GM10248 (cell line): ENCODE data around the gene SUMO3.

Experiments
- CTCF ChIA-PET: fragments of 300-600 bp; sonication (Branson Sonifier 250); formaldehyde crosslinking; extraction: SDS; loops from one replicate; lab custom pipeline; 2021; ENCODE audit warnings: antibody characterized with exemption; lab: Yijun Ruan, JAX
- POLR2A ChIA-PET: fragments of 350-650 bp; sonication (Branson Sonifier 250); formaldehyde crosslinking; extraction: SDS; loops from one replicate; lab custom pipeline; 2020; ENCODE audit warnings: antibody characterized with exemption; lab: Yijun Ruan, JAX
- DNase-seq: peaks from one replicate; pipeline ENCODE4 v3.0.0; 2012; ENCODE audit errors: extremely low spot score
- CTCF ChIP-seq: IDR thresholded peaks from 2 replicates; pipeline ENCODE4 v1.5.1; 2012; ENCODE audit warnings: mild to moderate bottlenecking, low read depth; ENCODE audit errors: extremely low read depth, missing control alignments, control extremely low read depth

The SUMO3 gene

DNA sequence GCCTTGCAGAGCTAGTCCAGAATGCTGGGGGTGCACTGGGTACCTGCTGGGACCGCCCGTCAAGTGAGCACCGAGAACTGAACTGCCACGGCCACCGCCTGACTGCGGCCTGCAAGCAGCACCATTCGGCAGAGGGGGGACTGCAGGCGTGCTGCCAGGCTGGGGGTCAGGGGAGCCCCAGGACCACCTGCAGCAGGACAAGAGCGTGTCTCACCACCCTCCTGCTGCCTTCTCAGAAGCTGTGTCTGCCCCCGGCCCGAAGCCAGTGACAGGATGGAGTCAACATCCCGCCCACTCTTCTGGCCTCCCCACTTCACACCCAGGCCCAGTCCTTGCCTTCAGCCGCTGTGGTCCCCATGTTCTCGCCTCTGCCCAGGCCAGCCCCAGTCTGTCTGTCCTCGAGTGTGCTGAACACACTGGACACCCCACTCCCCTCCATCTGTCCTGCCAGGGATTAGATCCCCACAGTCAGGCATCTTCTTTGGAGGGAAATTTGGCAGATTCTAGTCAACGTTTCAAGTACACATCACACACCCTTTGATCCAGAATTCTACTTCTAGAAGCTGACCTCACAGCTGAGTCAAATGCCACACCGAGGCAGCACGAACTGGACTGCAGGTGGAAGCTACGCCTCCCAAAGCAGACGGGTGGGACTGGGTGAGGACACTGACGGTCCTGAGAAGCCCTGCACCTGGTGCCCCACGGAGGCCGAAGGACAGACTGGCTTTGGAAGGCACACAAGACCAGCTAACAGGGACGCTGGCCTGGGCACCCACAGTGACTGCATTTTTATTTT is 29.6 kb upstream of the SUMO3 start:
- ChIA-PET CTCF (interaction anchor here (1.1 kb wide), 1 partner anchor 54 kb away, joined by 4 read pairs; no protein-coding TSS in a partner anchor), POLR2A (no interaction called here)
- DNase-seq = no peak
- TF ChIP-seq CTCF = no peak

DNA sequence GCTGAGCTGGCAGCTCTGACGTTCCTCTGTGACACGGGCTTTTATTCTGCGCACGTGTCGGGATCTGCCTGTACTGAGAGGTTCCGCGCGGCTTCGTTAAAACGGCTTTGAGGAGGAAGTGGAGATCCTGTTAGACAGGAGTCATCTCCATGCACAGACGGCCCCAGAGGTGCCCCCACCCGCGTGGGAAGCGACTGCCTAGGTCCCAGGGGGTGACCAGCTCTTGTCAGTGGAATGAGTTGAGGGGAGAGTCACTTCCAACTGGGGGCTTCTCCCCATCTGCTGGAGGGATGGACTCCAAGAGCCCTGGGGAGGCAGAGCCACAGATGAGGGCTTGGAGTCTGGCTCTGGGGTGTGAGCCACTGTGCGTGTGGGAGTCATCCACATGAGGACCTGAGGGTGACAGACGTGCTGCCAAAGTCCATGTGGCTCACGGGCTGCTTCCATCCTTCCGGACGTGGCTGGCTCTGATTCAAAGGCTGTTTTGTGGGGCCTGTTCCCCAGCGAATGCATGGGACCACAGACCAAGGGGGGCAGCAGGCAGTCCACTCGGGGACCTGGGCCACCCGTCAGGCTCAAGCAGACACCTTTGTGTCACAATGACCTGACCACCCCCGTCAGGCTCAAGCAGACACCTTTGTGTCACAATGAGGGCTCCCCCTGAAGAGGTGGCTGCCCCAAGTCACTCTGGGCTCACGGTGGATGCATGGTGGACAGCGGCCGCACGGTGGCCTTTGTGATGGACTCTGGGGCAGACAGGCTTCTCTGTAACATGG is 28.8 kb upstream of the SUMO3 start:
- POLR2A ChIA-PET = no interaction called here
- peak; percentile 45 for DNase-seq
- CTCF ChIA-PET = interaction anchor here (0.9 to 1.3 kb wide), 7 partner anchors 9 to 292 kb away, joined by 3 to 4 read pairs (median 3); no protein-coding TSS in a partner anchor
- TF ChIP-seq CTCF = no peak

DNA sequence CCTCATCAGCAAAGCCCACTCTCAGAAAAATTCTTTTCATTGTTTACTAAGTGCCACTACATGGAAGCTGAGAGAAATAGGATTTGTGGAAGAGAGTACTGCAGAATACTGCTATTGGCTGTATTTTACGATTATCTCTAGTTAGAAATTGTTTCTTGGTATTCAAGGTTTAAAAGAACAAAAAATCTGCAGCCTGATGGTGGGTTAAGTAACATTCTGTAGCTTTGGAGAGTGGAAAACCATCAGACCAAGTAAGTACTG is 28.3 kb upstream of the SUMO3 start:
- CTCF ChIA-PET = interaction anchor here (0.7 to 1.3 kb wide), 8 partner anchors 9 to 292 kb away, joined by 3 to 4 read pairs (median 3); no protein-coding TSS in a partner anchor
- DNase-seq = no peak
- no peak for TF ChIP-seq CTCF
- POLR2A ChIA-PET = no interaction called here

DNA sequence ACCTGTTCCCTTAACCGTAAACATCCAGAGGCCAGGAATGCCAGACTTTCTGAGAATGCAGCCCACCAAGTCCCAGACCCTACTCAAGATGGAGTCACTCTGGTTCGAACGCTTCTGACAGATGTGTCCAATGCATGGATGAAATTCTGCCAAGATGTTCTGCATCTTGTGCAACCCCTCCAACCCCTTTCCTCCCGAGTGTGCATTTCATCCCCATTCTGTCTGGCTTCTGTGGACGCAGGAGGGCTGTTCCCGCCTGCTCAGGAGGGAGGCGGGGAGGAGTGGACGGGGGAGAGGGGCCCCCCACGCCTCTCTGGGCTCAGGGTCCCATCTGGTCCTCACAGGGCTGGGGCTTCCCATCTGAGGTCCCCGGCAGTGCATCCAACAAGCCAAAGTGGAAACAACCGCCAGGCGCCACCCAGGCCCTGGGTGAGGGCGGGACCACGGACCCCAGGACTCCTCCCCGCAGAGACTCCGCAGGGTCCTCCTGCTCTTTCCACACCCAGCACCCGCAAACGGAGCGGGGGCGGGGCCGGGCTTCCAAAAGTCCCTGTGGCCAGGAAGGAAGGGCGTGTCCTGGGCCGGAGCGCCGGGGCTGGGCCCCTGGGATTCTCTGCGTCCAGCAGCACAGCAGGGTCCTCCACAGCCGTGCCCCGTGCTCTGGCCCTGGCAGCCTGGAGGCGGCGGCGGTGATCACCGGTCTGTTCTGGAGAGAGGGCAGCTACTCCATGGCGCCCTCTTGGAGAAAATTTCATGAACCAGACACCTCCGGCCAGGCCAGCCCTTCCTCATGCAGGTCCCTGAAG is 27.8 kb upstream of the SUMO3 start:
- CTCF ChIA-PET = interaction anchor here (0.7 to 1.3 kb wide), 9 partner anchors 10 to 293 kb away, joined by 3 to 4 read pairs (median 3); no protein-coding TSS in a partner anchor
- DNase-seq = peak; percentile 80
- POLR2A ChIA-PET = no interaction called here
- peak; percentile 48 for TF ChIP-seq CTCF

DNA sequence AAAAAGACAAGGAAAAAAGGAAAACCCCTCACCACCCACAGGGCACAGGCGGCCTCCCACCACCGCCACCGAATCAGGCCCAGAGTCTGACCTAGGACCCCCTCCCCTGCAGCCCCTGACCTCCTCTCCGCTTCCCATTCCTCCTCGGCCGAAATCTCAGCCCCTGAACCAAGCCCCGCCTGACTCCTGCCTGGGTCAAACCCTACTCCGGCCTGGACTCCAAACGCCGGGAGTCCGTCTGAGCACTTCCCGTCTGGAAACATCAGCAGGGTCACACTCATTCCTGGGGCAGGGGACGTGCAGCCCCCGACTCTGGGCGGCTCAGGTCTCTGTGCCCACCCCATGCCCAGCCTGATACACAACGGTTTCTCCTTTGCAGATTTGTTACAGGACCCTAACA is 26.4 kb upstream of the SUMO3 start:
- DNase-seq = no peak
- no peak for TF ChIP-seq CTCF
- ChIA-PET CTCF (interaction anchor here (1.3 kb wide), 1 partner anchor 14 kb away, joined by 3 read pairs; no protein-coding TSS in a partner anchor), POLR2A (no interaction called here)
